Measurements from ENCODE around the gene HPCA. TPM values are rescaled to one million over a fixed set of nuclear protein-coding genes. Genes with fewer than 3 reads are reported as not detected.

Gene HPCA
- polyA plus RNA-seq (2013, experiment 1 of 2) = 0.20 TPM
- polyA plus RNA-seq (2013, experiment 2 of 2) = 1.1 TPM

DNA sequence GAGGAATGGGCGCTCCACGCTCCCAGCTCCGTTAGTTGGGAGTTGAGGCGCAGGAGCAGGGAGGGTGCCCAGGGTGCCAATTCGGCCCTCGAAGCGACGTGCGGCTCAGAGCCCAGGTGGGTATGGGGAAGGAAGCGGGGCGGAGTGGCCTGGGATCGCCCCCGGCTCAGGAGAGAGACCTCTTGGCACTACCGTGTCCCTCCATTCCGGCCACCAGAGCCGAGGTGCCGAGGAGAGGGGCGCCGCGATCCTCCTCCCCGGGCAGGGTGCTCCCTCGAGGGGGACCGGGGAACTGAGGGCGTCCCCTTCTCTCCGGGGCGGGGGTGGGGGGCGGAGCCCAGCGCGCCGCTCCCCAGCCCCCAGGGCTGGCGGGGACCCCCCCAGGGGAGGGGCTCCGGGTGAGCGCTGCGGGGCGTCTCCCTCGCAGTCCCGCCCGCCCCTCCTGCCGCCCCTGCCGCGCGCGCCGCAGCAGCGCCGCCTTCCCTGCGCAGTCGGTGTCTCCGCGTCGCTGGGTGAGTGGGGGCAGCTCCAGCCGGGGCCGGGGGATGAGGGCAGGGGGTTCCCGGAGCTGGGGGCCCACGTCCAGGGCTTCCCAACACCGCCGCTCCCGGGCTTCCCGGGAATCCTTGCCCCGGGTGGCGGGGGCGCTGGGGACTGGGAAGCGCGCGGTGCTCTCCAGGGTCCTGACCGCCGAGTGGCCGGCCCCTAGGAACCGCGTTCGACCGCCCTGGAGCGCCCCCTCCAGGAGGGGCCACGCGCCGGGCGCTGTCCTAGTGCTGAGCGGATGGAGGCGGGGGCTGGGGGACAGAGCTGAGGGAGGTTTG, at the start of gene HPCA:
Gene HPCA, plus strand, starts transcription at position 488 of the 824 bp plus-strand sequence. CDS start 2,408 bp downstream, outside the sequence.
- Histone ChIP-seq H3K4me3 (ENCODE audit: low read length) (peak within 1 kb of the TSS; percentile 34; the same call in 1 of the 2 replicates), H3K9me3 (ENCODE audit: insufficient read depth, low read depth, low read length) (no peaks in the 10 kb centered on the region), H3K27me3 (ENCODE audit: insufficient read depth, low read length) (peaks cover 40% of the 10 kb centered on the region), H3K4me1 (ENCODE audit: insufficient read depth, low read length) (peaks cover 5% of the 10 kb centered on the region; the same call in 1 of the 2 replicates), H3K36me3 (ENCODE audit: insufficient read depth, low read length) (no peaks in the 10 kb centered on the region), H3K27ac (ENCODE audit: low read depth, low read length) (no peak within 1 kb of the TSS), H3K9ac (ENCODE audit: low read depth, low read length) (no peak within 1 kb of the TSS)
- WGBS = 5% methylated on average over 79 of the region's 79 CpGs

DNA sequence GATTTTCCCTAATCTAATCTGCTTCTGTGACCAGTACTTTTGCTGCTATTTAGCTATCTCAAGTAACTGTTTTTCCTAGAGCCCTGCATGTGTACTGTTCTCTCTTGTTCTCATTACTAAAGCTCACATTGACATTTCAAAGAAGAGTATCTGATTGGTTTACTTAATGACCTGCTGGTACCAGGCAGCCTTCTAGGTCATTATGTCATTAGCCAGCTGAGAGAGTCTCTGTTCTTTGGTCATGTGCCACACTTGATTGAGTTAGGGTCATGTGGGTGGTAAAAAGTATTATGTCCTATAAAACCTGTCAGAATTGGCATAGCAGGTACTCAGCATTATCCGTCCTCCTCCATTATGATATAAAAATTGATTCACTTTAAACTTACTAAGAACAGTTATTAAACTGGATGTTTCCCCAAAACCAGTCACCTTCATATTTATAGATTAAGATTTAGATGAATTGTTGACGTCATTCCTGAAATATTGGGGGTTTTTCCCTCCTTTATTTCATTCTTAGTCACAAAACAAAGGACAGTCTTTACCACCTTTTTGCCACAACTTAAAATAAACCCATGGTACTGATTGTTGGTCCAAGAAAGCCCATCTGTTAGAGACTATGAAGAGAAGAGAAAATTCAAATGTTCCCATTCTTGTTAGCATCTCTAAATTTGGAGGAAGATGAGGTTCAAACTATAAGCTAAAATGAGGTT, 37.8 kb upstream of the HPCA start:
- no CpG with 5 or more reads among the region's 2 CpGs for WGBS
- Histone ChIP-seq H3K9ac (ENCODE audit: low read depth, low read length) (no peak overlapping the region), H3K27me3 (ENCODE audit: insufficient read depth, low read length) (no peaks in the 10 kb centered on the region), H3K9me3 (ENCODE audit: insufficient read depth, low read depth, low read length) (no peaks in the 10 kb centered on the region), H3K4me3 (ENCODE audit: low read length) (no peak overlapping the region), H3K27ac (ENCODE audit: low read depth, low read length) (no peak overlapping the region), H3K36me3 (ENCODE audit: insufficient read depth, low read length) (peaks cover 43% of the 10 kb centered on the region), H3K4me1 (ENCODE audit: insufficient read depth, low read length) (no peaks in the 10 kb centered on the region)

DNA sequence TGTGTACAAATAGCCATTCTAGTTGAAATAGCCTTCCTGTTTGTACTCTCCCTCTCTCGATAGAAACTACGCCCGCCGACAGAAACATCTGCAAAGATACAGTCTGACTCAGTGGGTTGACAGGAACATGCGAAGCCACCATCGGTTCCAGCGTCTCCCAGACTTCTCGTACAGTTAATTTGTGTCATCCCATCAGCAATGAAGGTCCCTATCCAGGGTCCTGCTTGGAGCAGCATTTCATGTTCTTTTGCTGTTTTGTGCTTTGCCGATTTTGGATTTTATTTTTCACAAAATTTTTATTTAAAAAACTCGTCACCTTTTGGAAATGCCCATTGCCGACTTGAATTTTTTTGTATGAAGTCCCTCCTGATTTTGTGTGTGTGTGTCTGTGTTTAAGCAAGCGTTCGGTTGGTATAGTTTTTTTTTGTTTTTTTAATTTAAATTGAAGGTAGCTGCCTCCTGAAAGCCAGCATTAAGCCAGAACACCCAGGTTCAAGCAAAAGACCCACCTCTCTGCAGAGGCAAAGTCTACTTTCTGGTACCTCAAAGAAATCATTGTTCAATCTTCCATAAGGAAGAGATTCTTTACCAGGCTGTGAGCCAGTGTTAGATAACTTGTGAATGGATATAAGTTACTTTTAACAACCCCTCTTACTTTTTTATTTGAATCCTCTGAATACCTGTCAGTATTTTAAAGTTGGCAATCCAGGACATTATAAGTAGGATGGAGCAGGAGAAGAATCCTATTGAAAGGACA, 30.3 kb upstream of the HPCA start:
- Histone ChIP-seq H3K4me3 (ENCODE audit: low read length) (no peak overlapping the region), H3K27me3 (ENCODE audit: insufficient read depth, low read length) (no peaks in the 10 kb centered on the region), H3K4me1 (ENCODE audit: insufficient read depth, low read length) (no peaks in the 10 kb centered on the region), H3K9me3 (ENCODE audit: insufficient read depth, low read depth, low read length) (no peaks in the 10 kb centered on the region), H3K27ac (ENCODE audit: low read depth, low read length) (no peak overlapping the region), H3K9ac (ENCODE audit: low read depth, low read length) (no peak overlapping the region), H3K36me3 (ENCODE audit: insufficient read depth, low read length) (peaks cover 59% of the 10 kb centered on the region)
- 96% methylated on average over 13 of the region's 13 CpGs for whole genome bisulfite sequencing

- H3K4me3 ChIP-seq (ENCODE audit: low read length) = no peak overlapping the region
- no peak overlapping the region for H3K27ac ChIP-seq (ENCODE audit: low read depth, low read length)
- H3K4me1 ChIP-seq (ENCODE audit: insufficient read depth, low read length) = no peaks in the 10 kb centered on the region
- H3K36me3 ChIP-seq (ENCODE audit: insufficient read depth, low read length) = peaks cover 58% of the 10 kb centered on the region
- H3K27me3 ChIP-seq (ENCODE audit: insufficient read depth, low read length) = no peaks in the 10 kb centered on the region
- H3K9me3 ChIP-seq (ENCODE audit: insufficient read depth, low read depth, low read length) = no peaks in the 10 kb centered on the region
- H3K9ac ChIP-seq (ENCODE audit: low read depth, low read length) = no peak overlapping the region
- WGBS = 88% methylated on average over 2 of the region's 2 CpGs
These were observed 28.2 kb upstream of the HPCA start for GRCh38 chr1:32858136-32858535.

DNA sequence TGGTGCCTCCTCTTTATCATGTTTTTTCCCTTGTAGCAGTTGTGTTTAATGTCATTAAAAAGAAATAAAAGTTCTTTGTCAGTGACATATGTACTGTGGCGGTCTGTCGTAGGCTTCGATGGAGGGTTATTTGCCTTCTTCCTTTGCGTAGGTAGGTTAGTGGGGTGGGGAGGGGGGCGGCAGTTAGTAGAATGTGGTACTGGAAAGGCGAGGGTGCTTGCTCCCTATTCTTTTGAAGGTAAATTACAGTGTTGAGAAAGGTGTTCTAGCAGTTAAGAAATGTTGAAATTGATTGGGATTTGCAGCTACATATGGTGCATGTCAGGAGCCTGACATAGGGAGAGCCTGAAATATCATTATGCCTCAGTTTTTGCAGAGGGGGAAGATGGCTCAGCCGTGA, 27.5 kb upstream of the HPCA start:
- H3K9ac ChIP-seq (ENCODE audit: low read depth, low read length) = no peak overlapping the region
- H3K4me3 ChIP-seq (ENCODE audit: low read length) = no peak overlapping the region
- no peaks in the 10 kb centered on the region for H3K27me3 ChIP-seq (ENCODE audit: insufficient read depth, low read length)
- WGBS = 88% methylated on average over 7 of the region's 7 CpGs
- H3K27ac ChIP-seq (ENCODE audit: low read depth, low read length) = no peak overlapping the region
- H3K36me3 ChIP-seq (ENCODE audit: insufficient read depth, low read length) = peaks cover 53% of the 10 kb centered on the region
- H3K4me1 ChIP-seq (ENCODE audit: insufficient read depth, low read length) = no peaks in the 10 kb centered on the region
- H3K9me3 ChIP-seq (ENCODE audit: insufficient read depth, low read depth, low read length) = no peaks in the 10 kb centered on the region

GRCh38 chr1:32859915-32860314, 26.4 kb upstream of the HPCA start:
- WGBS = 85% methylated on average over 1 of the region's 2 CpGs
- peaks cover 42% of the 10 kb centered on the region for H3K36me3 ChIP-seq (ENCODE audit: insufficient read depth, low read length)

GRCh38 chr1:32860566-32860965, 25.7 kb upstream of the HPCA start:
- peaks cover 36% of the 10 kb centered on the region for H3K36me3 ChIP-seq (ENCODE audit: insufficient read depth, low read length)
- H3K9ac ChIP-seq (ENCODE audit: low read depth, low read length) = no peak overlapping the region
- H3K4me1 ChIP-seq (ENCODE audit: insufficient read depth, low read length) = no peaks in the 10 kb centered on the region
- H3K27me3 ChIP-seq (ENCODE audit: insufficient read depth, low read length) = no peaks in the 10 kb centered on the region
- no peak overlapping the region for H3K4me3 ChIP-seq (ENCODE audit: low read length)
- no peaks in the 10 kb centered on the region for H3K9me3 ChIP-seq (ENCODE audit: insufficient read depth, low read depth, low read length)
- H3K27ac ChIP-seq (ENCODE audit: low read depth, low read length) = no peak overlapping the region

More at GRCh38 chr1:32859915-32860314, 26.4 kb upstream of the HPCA start:
- H3K9me3 ChIP-seq (ENCODE audit: insufficient read depth, low read depth, low read length) = no peaks in the 10 kb centered on the region
- no peak overlapping the region for H3K27ac ChIP-seq (ENCODE audit: low read depth, low read length)
- H3K4me3 ChIP-seq (ENCODE audit: low read length) = no peak overlapping the region
- no peaks in the 10 kb centered on the region for H3K4me1 ChIP-seq (ENCODE audit: insufficient read depth, low read length)
- no peaks in the 10 kb centered on the region for H3K27me3 ChIP-seq (ENCODE audit: insufficient read depth, low read length)
- H3K9ac ChIP-seq (ENCODE audit: low read depth, low read length) = no peak overlapping the region

GRCh38 chr1:32861904-32862695, 24.2 kb upstream of the HPCA start:
- no peak overlapping the region for H3K4me3 ChIP-seq (ENCODE audit: low read length)
- H3K4me1 ChIP-seq (ENCODE audit: insufficient read depth, low read length) = no peaks in the 10 kb centered on the region
- no peak overlapping the region for H3K27ac ChIP-seq (ENCODE audit: low read depth, low read length)
- no peak overlapping the region for H3K9ac ChIP-seq (ENCODE audit: low read depth, low read length)
- 88% methylated on average over 3 of the region's 3 CpGs for WGBS
- H3K36me3 ChIP-seq (ENCODE audit: insufficient read depth, low read length) = peaks cover 20% of the 10 kb centered on the region
- H3K9me3 ChIP-seq (ENCODE audit: insufficient read depth, low read depth, low read length) = no peaks in the 10 kb centered on the region
- no peaks in the 10 kb centered on the region for H3K27me3 ChIP-seq (ENCODE audit: insufficient read depth, low read length)

- no peaks in the 10 kb centered on the region for H3K4me1 ChIP-seq (ENCODE audit: insufficient read depth, low read length)
- H3K9ac ChIP-seq (ENCODE audit: low read depth, low read length) = no peak overlapping the region
- peaks cover 14% of the 10 kb centered on the region for H3K36me3 ChIP-seq (ENCODE audit: insufficient read depth, low read length)
- no peak overlapping the region for H3K4me3 ChIP-seq (ENCODE audit: low read length)
- 87% methylated on average over 4 of the region's 4 CpGs for WGBS
- no peaks in the 10 kb centered on the region for H3K9me3 ChIP-seq (ENCODE audit: insufficient read depth, low read depth, low read length)
- no peaks in the 10 kb centered on the region for H3K27me3 ChIP-seq (ENCODE audit: insufficient read depth, low read length)
- H3K27ac ChIP-seq (ENCODE audit: low read depth, low read length) = no peak overlapping the region
These were observed 22.9 kb upstream of the HPCA start for GRCh38 chr1:32863218-32863880.

- WGBS = 93% methylated on average over 1 of the region's 1 CpG
- Histone ChIP-seq H3K4me1 (ENCODE audit: insufficient read depth, low read length) (no peaks in the 10 kb centered on the region), H3K9ac (ENCODE audit: low read depth, low read length) (no peak overlapping the region), H3K36me3 (ENCODE audit: insufficient read depth, low read length) (peaks cover 11% of the 10 kb centered on the region), H3K27ac (ENCODE audit: low read depth, low read length) (no peak overlapping the region), H3K4me3 (ENCODE audit: low read length) (no peak overlapping the region), H3K27me3 (ENCODE audit: insufficient read depth, low read length) (peaks cover 1% of the 10 kb centered on the region; the same call in 1 of the 2 replicates), H3K9me3 (ENCODE audit: insufficient read depth, low read depth, low read length) (no peaks in the 10 kb centered on the region)
These were observed 22.4 kb upstream of the HPCA start for GRCh38 chr1:32863881-32864245.
